ENCODE measurements around the gene OGFOD2. TPM values are rescaled to one million over a fixed set of nuclear protein-coding genes. Genes with fewer than 3 reads are reported as not detected.

The OGFOD2 gene
- total and polyA plus RNA-seq, 2 donors (not counting 1 experiment from before 2014, with no cell fraction given), result 26.7 to 99.3 TPM

DNA sequence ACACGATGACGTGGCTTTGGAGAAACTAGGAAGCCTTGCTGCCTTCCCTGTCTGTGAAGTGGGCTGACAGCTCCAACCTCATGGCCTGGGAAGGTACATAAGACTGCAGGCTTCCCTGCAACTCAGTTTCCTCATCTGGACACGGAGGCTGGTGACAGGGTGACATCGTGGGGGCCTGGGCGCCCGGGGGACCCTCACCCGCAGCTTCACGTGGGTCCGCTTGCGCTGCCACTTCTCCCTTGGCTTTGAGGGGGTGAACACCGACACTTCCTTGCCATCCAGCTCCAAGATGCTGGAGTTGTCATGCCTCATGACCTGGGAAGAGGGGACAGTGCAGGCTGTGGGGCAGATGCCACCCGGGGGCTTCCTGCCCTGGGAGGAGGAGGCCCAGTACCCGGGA, 13.0 kb downstream of the OGFOD2 start:
- no peak overlapping the region for H3K27ac Mint-ChIP-seq
- H3K27me3 Mint-ChIP-seq, result no peaks in the 10 kb centered on the region
- no peak overlapping the region for H3K4me2 ChIP-seq (replicated peaks; ENCODE audit: low read depth, low read length, poor library complexity, severe bottlenecking)
- H3K27me3 ChIP-seq (replicated peaks in 1 of 4; ENCODE audit: control extremely low read depth in 1 of 4, control insufficient read depth in 3 of 4, insufficient read depth in 4 of 4, low read length in 3 of 4), result no peaks in the 10 kb centered on the region
- H3K4me3 Mint-ChIP-seq, result no peak overlapping the region
- DNase-seq (no peak), ATAC-seq (ENCODE audit: low read depth) (no peak)
- no peak overlapping the region for H3K9ac ChIP-seq (ENCODE audit: low read length)
- TF ChIP-seq EZH2 (IDR thresholded peaks at IDR 0.05; ENCODE audit: borderline replicate concordance, insufficient read depth, low read depth, low read length, poor library complexity, severe bottlenecking), result no peak
- TF ChIP-seq CTCF (IDR thresholded peaks at IDR 0.05), result no peak
- intact Hi-C loops (cut with micrococcal nuclease), result no loop called here
- CTCF ChIA-PET, result no interaction called here
- H3K9me3 ChIP-seq (ENCODE audit: control extremely low read depth in 1 of 3, control insufficient read depth in 2 of 3, insufficient read depth in 1 of 3, low read length in 2 of 3), result no peaks in the 10 kb centered on the region
- H3K4me1 ChIP-seq (ENCODE audit: control insufficient read depth in 2 of 2, insufficient read depth in 2 of 2, low read length in 2 of 2), result peaks cover 0 to 7% of the 10 kb centered on the region in 2 donors
- no peaks in the 10 kb centered on the region for H3K79me2 ChIP-seq (ENCODE audit: control insufficient read depth, insufficient read depth, low read length)
- no peak overlapping the region for H3K4me3 ChIP-seq (ENCODE audit: control extremely low read depth in 1 of 5, extremely low read depth in 1 of 5, insufficient read depth in 1 of 5, low read depth in 2 of 5, low read length in 4 of 5)
- no peak overlapping the region for H3K27ac ChIP-seq (ENCODE audit: low read length in 2 of 2)
- peaks cover 16% of the 10 kb centered on the region for H3K4me1 Mint-ChIP-seq
- peaks cover 2% of the 10 kb centered on the region for H4K20me1 ChIP-seq (ENCODE audit: control insufficient read depth, insufficient read depth, low read length, poor library complexity, severe bottlenecking)
- WGBS (ENCODE audit: insufficient coverage), result 93% methylated on average over 7 of the region's 13 CpGs
- H2AFZ ChIP-seq (ENCODE audit: insufficient read depth, low read depth, low read length, poor library complexity, severe bottlenecking), result no peak overlapping the region
- H3K9me3 Mint-ChIP-seq (ENCODE audit: insufficient read depth), result no peaks in the 10 kb centered on the region
- POLR2A ChIA-PET, result no interaction called here
- H3K36me3 ChIP-seq (replicated peaks in 1 of 2; ENCODE audit: control extremely low read depth in 1 of 2, control insufficient read depth in 1 of 2, extremely low read depth in 1 of 2, insufficient read depth in 2 of 2, low read length in 1 of 2), result peaks cover 0 to 3% of the 10 kb centered on the region in 2 experiments

GRCh38 chr12:122988612-122989212, 13.7 kb downstream of the OGFOD2 start:
- H3K27ac Mint-ChIP-seq, result no peak overlapping the region
- POLR2A ChIA-PET, result no interaction called here
- ATAC-seq (ENCODE audit: low read depth), result no peak

More at GRCh38 chr12:122988612-122989212, 13.7 kb downstream of the OGFOD2 start:
- no peak overlapping the region for H2AFZ ChIP-seq (ENCODE audit: insufficient read depth, low read depth, low read length, poor library complexity, severe bottlenecking)
- 92% methylated on average over 21 of the region's 21 CpGs for WGBS (ENCODE audit: insufficient coverage)
- no peaks in the 10 kb centered on the region for H4K20me1 ChIP-seq (ENCODE audit: control insufficient read depth, insufficient read depth, low read length, poor library complexity, severe bottlenecking)
- H3K27me3 Mint-ChIP-seq, result no peaks in the 10 kb centered on the region
- H3K4me3 ChIP-seq (ENCODE audit: control extremely low read depth in 1 of 5, extremely low read depth in 1 of 5, insufficient read depth in 1 of 5, low read depth in 2 of 5, low read length in 4 of 5), result no peak overlapping the region
- no peak for TF ChIP-seq CTCF (IDR thresholded peaks at IDR 0.05)
- H3K79me2 ChIP-seq (ENCODE audit: control insufficient read depth, insufficient read depth, low read length), result no peaks in the 10 kb centered on the region
- no peak overlapping the region for H3K4me2 ChIP-seq (replicated peaks; ENCODE audit: low read depth, low read length, poor library complexity, severe bottlenecking)
- H3K9ac ChIP-seq (ENCODE audit: low read length), result no peak overlapping the region
- CTCF ChIA-PET, result interaction anchor here (0.5 kb wide), 1 partner anchor 309 kb away, joined by 3 read pairs; no protein-coding TSS in a partner anchor
- peaks cover 11% of the 10 kb centered on the region for H3K4me1 Mint-ChIP-seq
- peaks cover 0 to 5% of the 10 kb centered on the region in 2 donors for H3K4me1 ChIP-seq (ENCODE audit: control insufficient read depth in 2 of 2, insufficient read depth in 2 of 2, low read length in 2 of 2)
- no peaks in the 10 kb centered on the region for H3K9me3 ChIP-seq (ENCODE audit: control extremely low read depth in 1 of 3, control insufficient read depth in 2 of 3, insufficient read depth in 1 of 3, low read length in 2 of 3)
- no peak overlapping the region for H3K27ac ChIP-seq (ENCODE audit: low read length in 2 of 2)
- H3K27me3 ChIP-seq (replicated peaks in 1 of 4; ENCODE audit: control extremely low read depth in 1 of 4, control insufficient read depth in 3 of 4, insufficient read depth in 4 of 4, low read length in 3 of 4), result no peaks in the 10 kb centered on the region
- intact Hi-C loops (cut with micrococcal nuclease), result no loop called here
- no peak overlapping the region for H3K4me3 Mint-ChIP-seq
- no peak for DNase-seq
- no peaks in the 10 kb centered on the region for H3K9me3 Mint-ChIP-seq (ENCODE audit: insufficient read depth)
- H3K36me3 ChIP-seq (replicated peaks in 1 of 2; ENCODE audit: control extremely low read depth in 1 of 2, control insufficient read depth in 1 of 2, extremely low read depth in 1 of 2, insufficient read depth in 2 of 2, low read length in 1 of 2), result no peaks in the 10 kb centered on the region
